Stimulated activated CD8-positive, alpha-beta memory T cell treated with anti-CD3 and anti-CD28 coated beads, Interleukin-7, amount 100 ng/mL, for 24 hours (primary cell): ENCODE measurements around the gene CFAP61.
"Not testable (repeated sequence)": the region's sequence is repeated elsewhere in the genome, so short reads cannot be mapped to it uniquely, and the experiment has no call there.

ENCODE experiments used
- DNase-seq: peaks from one replicate; pipeline ENCODE4 v3.0.0-alpha.2; 2020; ENCODE audit warnings: low read depth

Gene CFAP61, protein sequence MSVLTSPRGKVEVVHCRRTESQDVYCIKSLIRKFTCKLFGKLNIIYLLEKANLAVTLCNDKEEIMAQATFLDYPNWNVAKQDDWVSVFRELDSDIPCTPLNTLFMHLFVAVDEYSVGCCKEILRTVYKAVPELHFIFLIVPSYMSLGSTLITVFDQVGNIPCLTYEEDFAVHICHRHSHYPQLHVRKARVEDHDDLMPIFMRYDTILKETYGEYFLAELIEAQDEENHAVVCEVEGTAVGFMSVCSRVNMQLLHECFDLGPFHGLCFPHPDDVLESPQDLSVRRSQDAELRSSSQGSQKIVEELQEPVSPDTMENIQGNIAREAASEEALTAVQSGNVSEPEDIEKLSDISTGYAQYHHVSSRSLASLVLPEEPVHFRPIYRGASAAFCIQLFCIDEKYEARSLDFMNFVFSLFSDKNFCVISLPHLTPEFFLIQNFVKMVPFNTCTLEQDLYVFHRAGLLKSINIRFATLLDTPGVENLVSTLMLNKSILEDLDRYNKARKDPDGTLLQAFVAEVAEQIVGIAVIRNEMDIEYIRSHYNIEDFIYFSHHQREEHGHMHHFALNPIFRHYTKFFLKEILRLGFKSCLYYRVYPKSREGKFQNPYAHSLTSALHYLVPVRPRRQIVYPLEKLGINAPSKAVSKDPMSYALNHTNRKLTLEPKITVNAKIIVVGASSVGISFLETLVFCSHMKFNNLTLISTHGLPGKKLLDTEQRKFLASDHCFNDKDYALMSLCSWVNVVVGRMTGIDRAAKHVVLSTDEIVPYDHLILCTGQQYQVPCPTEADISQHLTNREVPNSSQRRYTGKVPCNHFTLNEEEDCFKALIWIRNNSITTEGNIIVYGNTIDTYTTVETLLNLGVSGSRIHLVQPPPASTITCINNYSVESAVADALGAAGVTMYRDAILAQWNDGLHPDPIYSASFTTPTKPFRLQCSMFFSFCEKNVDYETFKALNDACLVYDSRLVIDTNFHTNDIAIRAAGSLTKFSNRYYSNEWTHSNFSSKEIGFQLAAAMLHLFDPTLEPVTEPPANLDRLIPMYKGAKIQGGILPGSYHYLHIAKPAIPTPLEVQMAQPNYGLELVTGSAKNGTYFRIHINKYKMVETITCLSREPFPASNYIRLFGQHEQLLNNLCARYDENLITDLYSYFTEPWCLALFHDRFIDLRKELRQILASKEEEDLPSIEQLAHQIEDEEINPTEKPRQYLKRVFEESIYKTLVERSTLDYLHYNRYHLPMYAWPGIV

DNA sequence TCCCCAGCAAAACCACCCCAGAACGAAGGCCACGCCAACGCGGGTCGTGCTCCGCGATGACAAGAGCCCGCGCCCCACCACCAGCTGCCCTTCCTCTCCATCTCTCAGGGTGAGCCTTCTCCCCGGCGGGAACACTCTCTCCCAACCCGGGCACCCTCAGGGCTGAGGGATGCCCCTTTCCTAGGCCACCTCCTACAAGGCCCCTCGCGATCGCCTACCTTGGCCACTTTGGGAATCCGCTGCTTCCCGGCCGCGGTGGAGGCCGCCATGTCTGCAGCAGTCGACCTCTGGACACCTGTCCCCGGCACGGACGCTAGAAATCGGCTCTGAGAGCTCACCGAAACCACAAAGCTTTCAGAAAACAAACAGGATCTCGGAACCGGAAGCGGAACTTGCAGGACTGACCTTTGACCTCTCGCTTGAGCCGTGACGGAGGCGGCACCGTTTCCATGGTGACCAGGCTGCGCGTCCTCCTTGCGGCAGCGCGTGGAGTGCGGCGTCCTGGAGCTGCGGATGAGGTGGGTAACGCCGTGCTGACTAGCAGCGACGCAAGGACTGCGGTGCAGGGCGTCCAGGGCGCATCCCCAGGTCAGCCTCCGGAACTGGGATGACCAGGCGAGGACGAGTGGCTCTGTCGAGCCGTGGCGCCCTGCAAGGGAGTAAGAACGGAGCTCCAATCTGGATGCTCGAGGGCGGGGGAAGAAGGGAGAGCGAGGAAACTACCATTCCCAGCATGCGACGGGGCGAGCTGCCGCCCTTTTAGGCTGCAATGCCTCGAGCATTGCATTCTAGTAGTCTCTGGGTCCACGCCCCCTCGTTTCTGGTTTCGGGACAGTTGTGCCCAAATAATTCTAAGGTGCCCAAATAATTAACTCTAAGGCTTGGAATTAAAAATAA, at the start of gene CFAP61, which contains the start of gene CRNKL1:
Gene CFAP61, plus strand, starts transcription at position 459 of the 897 bp plus-strand sequence. CDS start 4,122 bp downstream, outside the sequence.
Gene CRNKL1, minus strand, starts transcription at position 393 of the 897 bp plus-strand sequence. Its CDS starts 124 bp downstream, at position 269.
- peak; percentile 96 for DNase-seq

- no peak for DNase-seq
Observed at GRCh38 chr20:20003031-20003954, 49.0 kb upstream of the CFAP61 start.

GRCh38 chr20:20003955-20004322, 48.4 kb upstream of the CFAP61 start:
- DNase-seq: not testable (repeated sequence)

- DNase-seq: no peak
Observed at GRCh38 chr20:20005342-20005741, 47.0 kb upstream of the CFAP61 start.

DNA sequence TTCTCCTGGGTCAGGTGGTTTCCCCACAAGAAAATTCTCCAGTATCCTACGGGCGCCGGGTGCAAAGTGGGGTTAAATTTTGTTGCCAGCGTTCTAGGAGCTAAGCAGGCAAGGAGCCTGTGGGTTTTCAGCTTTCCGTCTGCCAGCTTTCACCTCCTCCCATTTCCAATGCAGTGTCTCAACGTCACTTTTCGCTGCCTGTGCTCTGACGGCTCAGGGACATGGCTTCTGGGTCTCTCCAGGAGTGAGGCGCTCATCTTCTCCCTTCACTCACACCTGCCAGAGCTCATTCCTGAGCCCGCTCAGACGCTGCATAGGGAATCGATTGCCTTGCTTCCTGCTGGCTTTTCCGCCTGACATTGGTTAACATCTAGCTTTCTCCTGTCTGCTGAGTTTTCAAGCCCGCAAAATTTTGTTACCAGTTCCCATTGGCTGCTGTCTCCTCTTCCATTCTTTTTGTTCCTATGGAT, 42.5 kb upstream of the CFAP61 start:
- DNase-seq: no peak

GRCh38 chr20:20010639-20011500, 41.5 kb upstream of the CFAP61 start:
- DNase-seq: no peak

DNA sequence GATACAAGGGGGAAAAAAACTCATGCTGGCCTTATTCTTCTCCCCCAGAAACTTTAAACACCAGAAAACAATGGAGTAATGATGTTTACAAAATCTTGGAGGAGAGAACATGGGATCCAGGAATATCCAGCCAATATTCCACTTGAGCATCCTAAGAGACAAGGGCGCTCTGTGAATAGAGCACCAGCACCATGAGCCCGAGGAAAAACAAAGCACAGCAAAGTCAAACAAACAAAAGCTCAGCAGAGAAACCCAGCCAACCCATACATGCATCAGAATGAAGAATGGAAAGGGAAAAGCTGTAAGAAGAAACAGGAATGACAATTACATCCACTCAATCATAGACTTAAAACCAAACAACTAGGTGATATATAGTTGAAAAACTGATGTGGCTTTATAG, 39.8 kb upstream of the CFAP61 start:
- DNase-seq: no peak

GRCh38 chr20:20014659-20015058, 37.7 kb upstream of the CFAP61 start:
- no peak for DNase-seq

GRCh38 chr20:20017001-20017843, 35.1 kb upstream of the CFAP61 start, which contains the start of gene NAA20:
Gene NAA20 (plus strand): TSS chr20:20017362. CDS start chr20:20017397, 35 bp downstream.
- peak; percentile 84 for DNase-seq

GRCh38 chr20:20017844-20018185, 34.5 kb upstream of the CFAP61 start:
- no peak for DNase-seq

GRCh38 chr20:20018366-20018765, 34.0 kb upstream of the CFAP61 start:
- DNase-seq: no peak

DNA sequence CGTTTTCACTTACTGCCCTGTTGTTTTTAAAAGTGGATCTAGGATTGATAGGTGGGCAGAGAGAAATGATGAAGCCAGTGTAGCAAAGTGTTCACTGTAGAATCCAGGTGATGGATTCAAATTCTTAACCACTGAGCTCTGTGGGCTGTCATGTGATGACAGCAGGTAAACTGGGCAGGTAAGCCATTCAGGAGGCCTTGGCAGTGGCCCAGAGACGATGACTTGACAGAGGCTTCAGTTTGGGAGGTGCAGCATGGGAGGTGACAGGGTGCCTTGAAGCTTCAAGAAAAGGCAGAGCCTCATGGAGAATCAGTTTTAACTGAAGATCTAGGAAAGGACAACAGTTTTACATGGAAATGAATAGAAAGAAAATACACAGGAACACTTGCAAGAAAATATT, 33.2 kb upstream of the CFAP61 start:
- DNase-seq: no peak

GRCh38 chr20:20020908-20021307, 31.4 kb upstream of the CFAP61 start:
- no peak for DNase-seq

DNA sequence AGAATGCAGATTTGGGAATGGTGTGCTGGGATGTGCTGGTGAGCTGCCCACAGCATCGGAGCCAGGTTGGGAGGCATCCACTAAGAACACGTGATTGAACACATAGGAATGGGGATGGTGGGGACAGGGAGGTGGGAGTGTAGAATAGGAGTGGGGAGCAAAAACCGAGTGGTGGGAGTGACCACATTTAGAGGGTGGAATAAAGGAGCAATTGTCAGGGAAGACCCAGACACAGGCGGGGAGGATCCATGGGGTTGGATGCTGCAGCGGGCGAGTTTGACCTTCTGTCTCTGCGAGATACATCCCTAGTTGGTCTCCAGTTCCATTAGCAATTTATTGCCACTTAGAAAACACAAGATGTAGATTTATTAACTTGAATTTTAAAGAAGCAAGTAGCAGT, 30.5 kb upstream of the CFAP61 start:
- no peak for DNase-seq

DNA sequence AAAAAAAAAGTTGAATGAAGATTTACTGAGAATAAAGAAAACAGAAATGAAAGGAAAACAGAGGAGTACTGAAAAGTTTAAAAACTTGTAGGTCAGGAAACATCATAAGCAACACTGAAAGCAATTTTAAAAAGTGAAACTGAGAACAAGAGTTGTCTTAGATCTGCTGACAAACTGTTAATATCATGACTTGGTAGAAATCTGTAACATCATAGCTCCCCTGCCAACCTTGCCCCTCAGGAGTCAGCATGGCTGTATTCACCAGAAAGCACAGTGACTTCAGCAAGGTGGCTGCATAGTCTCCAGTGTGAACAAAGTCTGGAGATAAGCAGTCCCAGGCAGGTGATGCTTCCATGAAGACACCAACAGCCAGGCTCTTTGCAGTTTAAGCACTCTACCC, 29.8 kb upstream of the CFAP61 start:
- no peak for DNase-seq

- DNase-seq: no peak
Observed at GRCh38 chr20:20023395-20023794, 28.9 kb upstream of the CFAP61 start.

DNA sequence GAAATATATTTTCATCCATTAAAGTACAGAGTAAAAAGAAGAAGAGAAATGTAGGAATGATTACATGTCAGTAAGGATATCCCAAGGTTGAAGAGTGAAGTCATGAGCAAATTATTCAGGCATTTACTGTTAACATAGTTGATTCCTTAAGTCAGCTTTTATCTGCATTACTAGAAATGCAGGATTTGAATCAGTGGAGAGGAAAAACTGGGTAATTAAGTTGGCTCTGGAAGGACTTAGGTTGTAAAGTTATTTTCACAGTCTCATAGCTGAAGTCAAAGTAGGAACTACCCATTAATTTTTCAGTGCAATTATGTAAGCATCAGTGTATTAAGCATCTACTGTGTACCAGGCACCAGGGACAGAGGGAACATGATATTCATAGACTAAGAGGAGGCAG, 27.4 kb upstream of the CFAP61 start:
- no peak for DNase-seq

DNA sequence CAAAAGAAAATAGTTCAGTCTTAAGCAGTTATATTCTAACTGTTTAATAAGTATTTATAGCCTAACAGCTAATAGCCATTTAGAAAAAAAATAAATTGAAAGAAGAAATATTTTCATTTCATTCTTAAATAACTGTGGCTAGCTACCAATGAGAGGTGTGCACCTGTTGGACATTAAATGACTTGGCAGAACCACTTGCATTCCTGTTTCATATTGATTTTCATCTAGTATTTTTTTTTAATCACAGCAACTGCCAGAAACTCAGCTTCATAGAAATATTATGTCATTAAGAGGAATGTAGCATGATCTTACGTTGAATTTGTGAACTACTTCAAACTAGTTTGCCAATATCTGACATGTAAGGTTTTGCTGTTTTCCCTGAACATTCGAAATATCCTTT, 25.0 kb upstream of the CFAP61 start:
- DNase-seq: no peak
